Gastrocnemius medialis (tissue), 4 donors: ENCODE results near the gene CBX8. TPM values are rescaled to one million over a fixed set of nuclear protein-coding genes. Genes with fewer than 3 reads are reported as not detected.

ENCODE experiments used
- ATAC-seq, 2 donors: fragments of 150-250 bp; one replicate each; pipeline ENCODE4 v1.9.1; 2016
- DNase-seq, 2 donors: peaks; one replicate each; pipeline ENCODE4 v3.0.0-alpha.2; 2019
- H3K27ac ChIP-seq, 4 donors: fragments of 200-600 bp; sonication (generic); 1 replicate in 1 of 4; 2 replicates in 3 of 4; pipeline ENCODE4 v1.5.1; 2016 to 2018; ENCODE audit warnings: mild to moderate bottlenecking in 2 of 4, moderate library complexity in 1 of 4
- H3K27me3 ChIP-seq, 3 donors: fragments of 200-600 bp; sonication (generic) in 2 of 3; 1 replicate in 1 of 3; 2 replicates in 2 of 3; pipeline versions ENCODE4 v1.5.1 to v1.6.0; 2016 to 2019; ENCODE audit warnings: mild to moderate bottlenecking in 1 of 3, moderate library complexity in 1 of 3
- H3K36me3 ChIP-seq, 2 donors: fragments of 200-600 bp; sonication (generic) in 1 of 2; one replicate each; pipeline ENCODE4 v1.5.1; 2017 to 2018
- H3K4me1 ChIP-seq, 2 donors: fragments of 200-600 bp; sonication (generic) in 1 of 2; one replicate each; pipeline ENCODE4 v1.5.1; 2016 to 2017; ENCODE audit warnings: mild to moderate bottlenecking in 2 of 2
- H3K4me3 ChIP-seq, 4 donors: fragments of 200-600 bp; sonication (generic) in 3 of 4; 1 replicate in 1 of 4; 2 replicates in 3 of 4; pipeline ENCODE4 v1.5.1; 2016 to 2019; ENCODE audit warnings: mild to moderate bottlenecking in 2 of 4
- H3K9me3 ChIP-seq, 3 donors: fragments of 200-600 bp; sonication (generic) in 2 of 3; 1 replicate in 1 of 3; 2 replicates in 2 of 3; pipeline ENCODE4 v1.5.1; 2016 to 2019
- CTCF ChIP-seq, 5 experiments: fragments of 450-650 bp in 3 of 5; fragments of 200-600 bp in 2 of 5; sonication (generic) in 2 of 5; IDR thresholded peaks in 4 of 5; conservative IDR thresholded peaks in 1 of 5; 1 replicate in 4 of 5; 2 replicates in 1 of 5; pipeline ENCODE4 v1.5.1; 2016 to 2019; ENCODE audit warnings: antibody characterized with exemption in 5 of 5, mild to moderate bottlenecking in 3 of 5, moderate library complexity in 3 of 5
- POLR2A ChIP-seq, 2 donors: fragments of 450-650 bp; IDR thresholded peaks; one replicate each; pipeline ENCODE4 v1.6.1; 2017; ENCODE audit warnings: antibody characterized with exemption in 2 of 2, mild to moderate bottlenecking in 2 of 2, moderate library complexity in 2 of 2
- in situ Hi-C, 4 donors: fragments of 200-750 bp; cut with MboI; loops; one replicate each; pipeline versions ENCODE4 v1.15.0 to v1.8.0; 2017; ENCODE audit warnings: low sequenced_read_pairs in 4 of 4
- intact Hi-C: fragments of 100-400 bp; cut with DNase I; formaldehyde crosslinking; loops from one replicate; pipeline ENCODE4 v1.15.1; 2023; ENCODE audit warnings: low total_unique reads
- total RNA-seq, 4 donors: library from RNA; depleted of rRNA; stranded (reverse); fragments of >200 nt; gene quantifications; one replicate each; pipeline versions ENCODE4 v1.1.0 to v1.2.3, GENCODE V29; 2016

Gene CBX8
- total RNA-seq, 4 donors from 2014 or later = 0.18 to 0.94 (median 0.49) TPM; not detected in 1

GRCh38 chr17:79800325-79801155, 3.7 kb upstream of the CBX8 start:
- Histone ChIP-seq H3K36me3 (no peaks in the 10 kb centered on the region), H3K9me3 (no peaks in the 10 kb centered on the region), H3K27me3 (peaks cover 79% of the 10 kb centered on the region in 3 donors), H3K4me1 (peaks cover 10 to 36% of the 10 kb centered on the region in 2 donors), H3K27ac (no peak overlapping the region), H3K4me3 (no peak overlapping the region)
- in situ Hi-C loops = no loop called here
- TF ChIP-seq CTCF (IDR thresholded peaks at IDR 0.05 in 4 of 5, conservative IDR thresholded peaks at IDR 0.05 in 1 of 5) = no peak
- TF ChIP-seq POLR2A (IDR thresholded peaks at IDR 0.05) = no peak
- intact Hi-C loops = no loop called here
- ATAC-seq (no peak), DNase-seq (no peak)

GRCh38 chr17:79799538-79800324, 2.9 kb upstream of the CBX8 start:
- H3K36me3 ChIP-seq = no peaks in the 10 kb centered on the region
- in situ Hi-C loops (no loop called here), intact Hi-C loops (no loop called here)
- no peak for ATAC-seq
- DNase-seq = no peak
- H3K27me3 ChIP-seq = peaks cover 71% of the 10 kb centered on the region in 3 donors
- H3K4me1 ChIP-seq = peaks cover 10 to 36% of the 10 kb centered on the region in 2 donors
- TF ChIP-seq CTCF (IDR thresholded peaks at IDR 0.05 in 4 of 5, conservative IDR thresholded peaks at IDR 0.05 in 1 of 5) (no peak), POLR2A (IDR thresholded peaks at IDR 0.05) (no peak)
- H3K9me3 ChIP-seq = no peaks in the 10 kb centered on the region
- peak overlapping the region in 1 of 4 donors; percentile 87 for H3K4me3 ChIP-seq
- no peak overlapping the region for H3K27ac ChIP-seq

GRCh38 chr17:79799174-79799537, 2.3 kb upstream of the CBX8 start:
- intact Hi-C loops = no loop called here
- H3K9me3 ChIP-seq = no peaks in the 10 kb centered on the region
- in situ Hi-C loops = no loop called here
- H3K4me1 ChIP-seq = peaks cover 10 to 36% of the 10 kb centered on the region in 2 donors
- peaks cover 65% of the 10 kb centered on the region in 3 donors for H3K27me3 ChIP-seq
- DNase-seq (no peak), ATAC-seq (no peak)
- H3K36me3 ChIP-seq = no peaks in the 10 kb centered on the region
- no peak overlapping the region for H3K27ac ChIP-seq
- TF ChIP-seq POLR2A (IDR thresholded peaks at IDR 0.05) (no peak), CTCF (IDR thresholded peaks at IDR 0.05 in 4 of 5, conservative IDR thresholded peaks at IDR 0.05 in 1 of 5) (no peak)
- H3K4me3 ChIP-seq = peak overlapping the region in 1 of 4 donors; percentile 87

GRCh38 chr17:79798299-79799173, 1.7 kb upstream of the CBX8 start:
- intact Hi-C loops (no loop called here), in situ Hi-C loops (no loop called here)
- Histone ChIP-seq H3K27ac (no peak overlapping the region), H3K4me3 (peak overlapping the region; percentile 66 to 87 (median 76)), H3K4me1 (peaks cover 10 to 36% of the 10 kb centered on the region in 2 donors), H3K36me3 (no peaks in the 10 kb centered on the region), H3K9me3 (no peaks in the 10 kb centered on the region), H3K27me3 (peaks cover 65% of the 10 kb centered on the region in 3 donors)
- TF ChIP-seq POLR2A (IDR thresholded peaks at IDR 0.05) (no peak), CTCF (IDR thresholded peaks at IDR 0.05 in 4 of 5, conservative IDR thresholded peaks at IDR 0.05 in 1 of 5) (no peak)
- DNase-seq (no peak), ATAC-seq (no peak)
